PFSK-1 (cell line): ENCODE data around the gene IL7R.

ENCODE experiments used
- FOXP2 ChIP-seq: optimal IDR thresholded peaks from 2 replicates; pipeline ENCODE3; 2011; ENCODE audit warnings: borderline replicate concordance, control low read depth, inconsistent platforms; ENCODE audit not compliant: insufficient read depth; ENCODE audit errors: extremely low read length, extremely low read depth
- POLR2AphosphoS5 ChIP-seq: IDR thresholded peaks from 2 replicates; pipeline ENCODE4 v1.6.1; 2012; ENCODE audit warnings: low read depth, mild to moderate bottlenecking, control low read depth, low read length, moderate library complexity
- REST ChIP-seq, 2 experiments: IDR thresholded peaks; 2 replicates each; pipeline versions ENCODE4 v1.6.1 to v1.8.0; 2011 to 2012; ENCODE audit warnings: low read depth in 2 of 2, low read length in 2 of 2, control low read depth in 1 of 2, inconsistent platforms in 1 of 2, mild to moderate bottlenecking in 1 of 2, moderate library complexity in 1 of 2; ENCODE audit not compliant: insufficient read depth in 1 of 2
- SIN3A ChIP-seq: IDR thresholded peaks from 2 replicates; pipeline ENCODE4 v1.6.1; 2012; ENCODE audit warnings: mild to moderate bottlenecking, low read length, moderate library complexity, borderline replicate concordance; ENCODE audit not compliant: insufficient read depth
- TAF1 ChIP-seq: IDR thresholded peaks from 2 replicates; pipeline ENCODE4 v1.6.1; 2012; ENCODE audit warnings: low read length, control low read depth, borderline replicate concordance; ENCODE audit not compliant: insufficient read depth

Gene IL7R

GRCh38 chr5:35887321-35888100 lies 30.8 kb downstream of the IL7R start:
- TF ChIP-seq TAF1: no peak
- no peak for TF ChIP-seq SIN3A
- no peak for TF ChIP-seq REST (IDR thresholded peaks at IDR 0.05; ENCODE audit: insufficient read depth in 1 of 2, low read depth in 2 of 2, low read length in 2 of 2)
- TF ChIP-seq FOXP2: no peak
- no peak for TF ChIP-seq POLR2AphosphoS5

- TF ChIP-seq POLR2AphosphoS5 (no peak), SIN3A (no peak), FOXP2 (no peak), TAF1 (no peak)
Observed at GRCh38 chr5:35890021-35891020, 33.6 kb downstream of the IL7R start.

- TF ChIP-seq SIN3A (no peak), FOXP2 (no peak), TAF1 (no peak), REST (IDR thresholded peaks at IDR 0.05; ENCODE audit: insufficient read depth in 1 of 2, low read depth in 2 of 2, low read length in 2 of 2) (no peak), POLR2AphosphoS5 (no peak)
Observed at GRCh38 chr5:35894131-35894530, 37.4 kb downstream of the IL7R start.

GRCh38 chr5:35898952-35899660 lies 42.4 kb downstream of the IL7R start:
- TF ChIP-seq FOXP2: no peak
- TF ChIP-seq SIN3A: no peak
- no peak for TF ChIP-seq TAF1
- no peak for TF ChIP-seq POLR2AphosphoS5
- no peak for TF ChIP-seq REST (IDR thresholded peaks at IDR 0.05; ENCODE audit: insufficient read depth in 1 of 2, low read depth in 2 of 2, low read length in 2 of 2)

GRCh38 chr5:35899800-35900199 lies 43.1 kb downstream of the IL7R start:
- TF ChIP-seq REST (IDR thresholded peaks at IDR 0.05; ENCODE audit: insufficient read depth in 1 of 2, low read depth in 2 of 2, low read length in 2 of 2) (no peak), POLR2AphosphoS5 (no peak), SIN3A (no peak), FOXP2 (no peak), TAF1 (no peak)
